CD4-positive, alpha-beta memory T cell (primary cell): ENCODE data around the gene MRPS23. TPM values are rescaled to one million over a fixed set of nuclear protein-coding genes. Genes with fewer than 3 reads are reported as not detected.

Experiments used
- CTCF ChIA-PET: fragments of 350-600 bp; sonication (Branson Sonifier 250); formaldehyde crosslinking; loops from one replicate; lab custom pipeline; 2021; ENCODE audit warnings: inconsistent platforms; ENCODE audit not compliant: partially characterized antibody; lab: Charles Lee
- POLR2A ChIA-PET: fragments of 350-600 bp; sonication (Branson Sonifier 250); formaldehyde crosslinking; loops from one replicate; lab custom pipeline; 2021; ENCODE audit not compliant: partially characterized antibody; lab: Charles Lee
- DNase-seq, 5 donors: peaks; one replicate each; pipeline versions ENCODE4 v3.0.0 to v3.0.0-alpha.2; 2020 to 2022; ENCODE audit warnings: mixed read lengths in 1 of 5
- H3K27ac ChIP-seq: one replicate; pipeline ENCODE4 v1.7.0; 2013; ENCODE audit warnings: low read depth, low read length
- H3K27me3 ChIP-seq: 2 replicates; pipeline ENCODE4 v1.7.0; 2013; ENCODE audit warnings: mild to moderate bottlenecking, low read length, moderate library complexity; ENCODE audit not compliant: insufficient read depth
- H3K36me3 ChIP-seq: 2 replicates; pipeline ENCODE4 v1.7.0; 2013; ENCODE audit warnings: mild to moderate bottlenecking, low read length, moderate library complexity; ENCODE audit not compliant: insufficient read depth
- H3K4me1 ChIP-seq: 2 replicates; pipeline ENCODE4 v1.7.0; 2013; ENCODE audit warnings: mild to moderate bottlenecking, low read length, moderate library complexity; ENCODE audit not compliant: insufficient read depth
- H3K4me3 ChIP-seq, 2 donors: one replicate each; pipeline ENCODE4 v1.7.0; 2013; ENCODE audit warnings: low read length in 2 of 2, mild to moderate bottlenecking in 1 of 2
- H3K9me3 ChIP-seq, 2 donors: one replicate each; pipeline ENCODE4 v1.7.0; 2013; ENCODE audit warnings: low read length in 2 of 2, control low read depth in 1 of 2; ENCODE audit not compliant: control insufficient read depth in 1 of 2
- H3K27ac Mint-ChIP-seq, 7 donors: one replicate each; pipeline ENCODE4 v1.8.0; 2020 to 2021; ENCODE audit warnings: mixed read lengths in 7 of 7, mild to moderate bottlenecking in 6 of 7, inconsistent platforms in 3 of 7, moderate library complexity in 3 of 7
- H3K27me3 Mint-ChIP-seq, 2 donors: one replicate each; pipeline ENCODE4 v1.8.0; 2020 to 2021; ENCODE audit warnings: mixed read lengths in 2 of 2
- H3K36me3 Mint-ChIP-seq, 2 donors: one replicate each; pipeline ENCODE4 v1.8.0; 2020 to 2021; ENCODE audit warnings: mixed read lengths in 2 of 2, inconsistent platforms in 1 of 2, mild to moderate bottlenecking in 1 of 2
- H3K4me1 Mint-ChIP-seq, 4 donors: one replicate each; pipeline ENCODE4 v1.8.0; 2020 to 2021; ENCODE audit warnings: mixed read lengths in 4 of 4, mild to moderate bottlenecking in 1 of 4
- H3K4me3 Mint-ChIP-seq, 8 donors: one replicate each; pipeline ENCODE4 v1.8.0; 2020 to 2021; ENCODE audit warnings: mixed read lengths in 8 of 8, mild to moderate bottlenecking in 7 of 8, moderate library complexity in 6 of 8, inconsistent platforms in 3 of 8
- H3K9me3 Mint-ChIP-seq, 8 donors: one replicate each; pipeline ENCODE4 v1.8.0; 2020 to 2021; ENCODE audit warnings: mixed read lengths in 8 of 8, mild to moderate bottlenecking in 5 of 8, inconsistent platforms in 3 of 8, moderate library complexity in 1 of 8
- intact Hi-C: fragments of 100-400 bp; cut with micrococcal nuclease; formaldehyde crosslinking; loops from one replicate; pipeline ENCODE4 v1.15.1; 2023
- polyA plus RNA-seq, 2 donors: library from polyadenylated mRNA; unstranded; fragments of 300-500 nt; fragmentation: Illumina TruSeq; gene quantifications; one replicate each; pipeline ENCODE4 v1.2.3, GENCODE V29; 2021
- total RNA-seq, 2 experiments: library from RNA; stranded (reverse); gene quantifications; one replicate each; pipeline ENCODE4 v1.2.3, GENCODE V29; 2021

Gene MRPS23
- total and polyA plus RNA-seq, 4 experiments from 2014 or later: 28.7 to 41.7 (median 32.6) TPM

GRCh38 chr17:57838857-57839570, 10.8 kb downstream of the MRPS23 start:
- intact Hi-C loops: no loop called here
- Mint-ChIP-seq H3K27me3 (no peaks in the 10 kb centered on the region), H3K36me3 (peaks cover 22 to 47% of the 10 kb centered on the region in 2 donors), H3K27ac (no peak overlapping the region), H3K4me1 (peaks cover 5 to 11% (median 8%) of the 10 kb centered on the region in 4 donors), H3K4me3 (no peak overlapping the region), H3K9me3 (no peaks in the 10 kb centered on the region)
- Histone ChIP-seq H3K27ac (no peak overlapping the region), H3K4me1 (no peaks in the 10 kb centered on the region), H3K27me3 (no peaks in the 10 kb centered on the region), H3K9me3 (no peaks in the 10 kb centered on the region), H3K36me3 (peaks cover 20% of the 10 kb centered on the region), H3K4me3 (no peak overlapping the region)
- POLR2A ChIA-PET: interaction anchor here (1.1 to 1.2 kb wide), 2 partner anchors 9 to 11 kb away, joined by 3 to 4 read pairs; partner anchors contain the start of gene MRPS23
- CTCF ChIA-PET: interaction anchor here (1.1 kb wide), 1 partner anchor 273 kb away, joined by 3 read pairs; no protein-coding TSS in a partner anchor
- DNase-seq: no peak

GRCh38 chr17:57838453-57838852, 11.4 kb downstream of the MRPS23 start:
- no peak overlapping the region for H3K27ac ChIP-seq
- H3K4me1 ChIP-seq: peaks cover 5% of the 10 kb centered on the region
- H3K36me3 Mint-ChIP-seq: peaks cover 22 to 46% of the 10 kb centered on the region in 2 donors
- H3K9me3 ChIP-seq: no peaks in the 10 kb centered on the region
- CTCF ChIA-PET: interaction anchor here (1.1 kb wide), 1 partner anchor 274 kb away, joined by 3 read pairs; no protein-coding TSS in a partner anchor
- no peak overlapping the region for H3K27ac Mint-ChIP-seq
- H3K4me3 ChIP-seq: no peak overlapping the region
- peaks cover 20% of the 10 kb centered on the region for H3K36me3 ChIP-seq
- no peaks in the 10 kb centered on the region for H3K27me3 ChIP-seq
- POLR2A ChIA-PET: interaction anchor here (1.1 to 1.2 kb wide), 2 partner anchors 9 to 12 kb away, joined by 3 to 4 read pairs; partner anchors contain the start of gene MRPS23
- H3K4me1 Mint-ChIP-seq: peaks cover 3 to 11% (median 6%) of the 10 kb centered on the region in 4 donors
- DNase-seq: no peak
- intact Hi-C loops: no loop called here
- no peaks in the 10 kb centered on the region for H3K9me3 Mint-ChIP-seq
- H3K4me3 Mint-ChIP-seq: no peak overlapping the region
- H3K27me3 Mint-ChIP-seq: no peaks in the 10 kb centered on the region

GRCh38 chr17:57835333-57835900, 14.4 kb downstream of the MRPS23 start:
- DNase-seq: no peak
- Histone ChIP-seq H3K9me3 (no peaks in the 10 kb centered on the region), H3K4me1 (peaks cover 10% of the 10 kb centered on the region), H3K4me3 (no peak overlapping the region), H3K27ac (no peak overlapping the region), H3K36me3 (peaks cover 16% of the 10 kb centered on the region), H3K27me3 (no peaks in the 10 kb centered on the region)
- Mint-ChIP-seq H3K9me3 (no peaks in the 10 kb centered on the region), H3K4me3 (no peak overlapping the region), H3K36me3 (peaks cover 11 to 27% of the 10 kb centered on the region in 2 donors), H3K27ac (peak overlapping the region in 1 of 7 donors; percentile 7), H3K4me1 (peaks cover 0 to 5% (median 0%) of the 10 kb centered on the region in 4 donors), H3K27me3 (no peaks in the 10 kb centered on the region)
- ChIA-PET POLR2A (interaction anchor here (1.1 kb wide), 1 partner anchor 14 kb away, joined by 3 read pairs; the partner anchor contains the start of gene MRPS23), CTCF (interaction anchor here (1.2 to 3.6 kb wide), 6 partner anchors 9 to 592 kb away, joined by 3 to 31 read pairs (median 4); partner anchors contain the start of gene MRPS23)
- intact Hi-C loops: no loop called here

- peaks cover 10% of the 10 kb centered on the region for H3K36me3 ChIP-seq
- Mint-ChIP-seq H3K36me3 (peaks cover 9 to 15% of the 10 kb centered on the region in 2 donors), H3K27me3 (no peaks in the 10 kb centered on the region), H3K4me1 (peaks cover 0 to 5% (median 0%) of the 10 kb centered on the region in 4 donors), H3K9me3 (no peaks in the 10 kb centered on the region), H3K4me3 (no peak overlapping the region), H3K27ac (peak overlapping the region in 1 of 7 donors; percentile 9)
- H3K4me1 ChIP-seq: peaks cover 10% of the 10 kb centered on the region
- DNase-seq: no peak
- intact Hi-C loops: loop anchor here (5.0 kb wide), 1 partner anchor 237 kb away; no protein-coding TSS in a partner anchor
- no peaks in the 10 kb centered on the region for H3K27me3 ChIP-seq
- ChIA-PET POLR2A (interaction anchor here (1.3 to 1.5 kb wide), 2 partner anchors 16 to 173 kb away, joined by 3 to 5 read pairs; partner anchors contain the start of gene MRPS23), CTCF (interaction anchor here (0.6 to 3.6 kb wide), 28 partner anchors 8 to 732 kb away, joined by 3 to 31 read pairs (median 4); partner anchors contain the start of gene MRPS23)
- H3K9me3 ChIP-seq: no peaks in the 10 kb centered on the region
- H3K27ac ChIP-seq: no peak overlapping the region
- no peak overlapping the region for H3K4me3 ChIP-seq
Observed at GRCh38 chr17:57834146-57834741, 15.6 kb downstream of the MRPS23 start.

GRCh38 chr17:57833179-57833939, 16.5 kb downstream of the MRPS23 start:
- H3K4me1 Mint-ChIP-seq: peaks cover 0 to 5% (median 0%) of the 10 kb centered on the region in 4 donors
- Histone ChIP-seq H3K36me3 (peaks cover 1% of the 10 kb centered on the region), H3K9me3 (no peaks in the 10 kb centered on the region), H3K27ac (no peak overlapping the region), H3K27me3 (no peaks in the 10 kb centered on the region), H3K4me3 (no peak overlapping the region), H3K4me1 (peaks cover 10% of the 10 kb centered on the region)
- intact Hi-C loops: loop anchor here (1.0 to 5.0 kb wide), 2 partner anchors 236 to 590 kb away; no protein-coding TSS in a partner anchor
- no peaks in the 10 kb centered on the region for H3K9me3 Mint-ChIP-seq
- no peaks in the 10 kb centered on the region for H3K27me3 Mint-ChIP-seq
- no peak overlapping the region for H3K4me3 Mint-ChIP-seq
- DNase-seq: peak; percentile 58 to 65 (median 61)
- H3K36me3 Mint-ChIP-seq: peaks cover 6 to 7% of the 10 kb centered on the region in 2 donors
- no peak overlapping the region for H3K27ac Mint-ChIP-seq
- ChIA-PET POLR2A (interaction anchor here (1.3 to 1.5 kb wide), 2 partner anchors 17 to 174 kb away, joined by 3 to 5 read pairs; partner anchors contain the start of gene MRPS23), CTCF (interaction anchor here (0.6 to 3.6 kb wide), 35 partner anchors 9 to 731 kb away, joined by 3 to 31 read pairs (median 4); partner anchors contain the start of gene MRPS23)
